Vagina (tissue), 2 donors: Measurements from ENCODE around the gene RAG1. TPM values are rescaled to one million over a fixed set of nuclear protein-coding genes. Genes with fewer than 3 reads are reported as not detected.

Source experiments
- DNase-seq, 2 donors: peaks; one replicate each; pipeline ENCODE4 v3.0.0-alpha.2; 2017; ENCODE audit errors: extremely low spot score in 2 of 2
- H3K27ac ChIP-seq: fragments of 200-600 bp; sonication (generic); one replicate; pipeline ENCODE4 v1.5.1; 2019
- H3K27me3 ChIP-seq: fragments of 200-600 bp; sonication (generic); one replicate; pipeline ENCODE4 v1.5.1; 2019
- H3K36me3 ChIP-seq, 2 donors: fragments of 200-600 bp; sonication (generic); one replicate each; pipeline ENCODE4 v1.5.1; 2017 to 2019
- H3K4me1 ChIP-seq: fragments of 200-600 bp; sonication (generic); one replicate; pipeline ENCODE4 v1.5.1; 2019
- H3K4me3 ChIP-seq, 2 donors: fragments of 200-600 bp; sonication (generic); 1 replicate in 1 of 2; 2 replicates in 1 of 2; pipeline ENCODE4 v1.5.1; 2016 to 2019
- H3K9me3 ChIP-seq: fragments of 200-600 bp; sonication (generic); one replicate; pipeline ENCODE4 v1.5.1; 2019
- POLR2A ChIP-seq, 2 donors: fragments of 450-650 bp; IDR thresholded peaks; one replicate each; pipeline ENCODE4 v1.6.1; 2017; ENCODE audit warnings: antibody characterized with exemption in 2 of 2, mild to moderate bottlenecking in 2 of 2, moderate library complexity in 2 of 2
- POLR2AphosphoS5 ChIP-seq, 2 donors: sonication (generic); formaldehyde crosslinking; IDR thresholded peaks; one replicate each; pipeline ENCODE4 v1.9.0; 2017; ENCODE audit warnings: antibody characterized with exemption in 2 of 2, mild to moderate bottlenecking in 2 of 2, low read depth in 1 of 2; ENCODE audit not compliant: insufficient read depth in 1 of 2
- intact Hi-C: fragments of 100-400 bp; cut with DNase I; formaldehyde crosslinking; loops from one replicate; pipeline ENCODE4 v1.15.1; 2023
- total RNA-seq: library from RNA; depleted of rRNA; stranded (reverse); fragments of >200 nt; gene quantifications from one replicate; pipeline ENCODE4 v1.2.3, GENCODE V29; 2016
- TF ChIP-seq, protein P1 (sequence below), 3 experiments: fragments of 450-650 bp in 2 of 3; fragments of 200-600 bp in 1 of 3; sonication (generic) in 1 of 3; IDR thresholded peaks; one replicate each; pipeline ENCODE4 v1.5.1; 2017 to 2019; ENCODE audit warnings: antibody characterized with exemption in 3 of 3, mild to moderate bottlenecking in 2 of 3, moderate library complexity in 2 of 3

RAG1 gene
- total RNA-seq, 1 donor from 2014 or later: 0.25 TPM

DNA sequence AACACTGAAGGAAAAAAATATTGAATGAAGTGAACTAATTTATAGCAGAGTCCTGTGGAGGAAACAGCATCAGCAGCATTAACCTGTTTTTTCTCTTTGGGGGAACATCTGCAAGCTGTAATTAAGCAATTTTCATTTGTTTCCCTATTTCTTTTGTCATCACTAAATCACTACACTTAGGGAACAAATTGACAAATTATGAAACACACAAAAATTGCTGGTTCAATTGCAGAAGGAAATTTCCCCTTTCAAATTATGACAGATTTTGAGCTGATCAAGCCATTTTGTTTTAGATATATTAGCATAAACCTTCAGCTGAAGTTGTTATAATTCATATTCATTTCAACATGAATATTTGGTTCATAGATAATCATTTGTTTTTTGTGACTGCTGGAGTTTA lies 52.4 kb downstream of the RAG1 start:
- no peak for TF ChIP-seq POLR2AphosphoS5 (IDR thresholded peaks at IDR 0.05; ENCODE audit: insufficient read depth in 1 of 2, low read depth in 1 of 2)
- TF ChIP-seq POLR2A (IDR thresholded peaks at IDR 0.05): no peak
- TF ChIP-seq, protein P1, sequence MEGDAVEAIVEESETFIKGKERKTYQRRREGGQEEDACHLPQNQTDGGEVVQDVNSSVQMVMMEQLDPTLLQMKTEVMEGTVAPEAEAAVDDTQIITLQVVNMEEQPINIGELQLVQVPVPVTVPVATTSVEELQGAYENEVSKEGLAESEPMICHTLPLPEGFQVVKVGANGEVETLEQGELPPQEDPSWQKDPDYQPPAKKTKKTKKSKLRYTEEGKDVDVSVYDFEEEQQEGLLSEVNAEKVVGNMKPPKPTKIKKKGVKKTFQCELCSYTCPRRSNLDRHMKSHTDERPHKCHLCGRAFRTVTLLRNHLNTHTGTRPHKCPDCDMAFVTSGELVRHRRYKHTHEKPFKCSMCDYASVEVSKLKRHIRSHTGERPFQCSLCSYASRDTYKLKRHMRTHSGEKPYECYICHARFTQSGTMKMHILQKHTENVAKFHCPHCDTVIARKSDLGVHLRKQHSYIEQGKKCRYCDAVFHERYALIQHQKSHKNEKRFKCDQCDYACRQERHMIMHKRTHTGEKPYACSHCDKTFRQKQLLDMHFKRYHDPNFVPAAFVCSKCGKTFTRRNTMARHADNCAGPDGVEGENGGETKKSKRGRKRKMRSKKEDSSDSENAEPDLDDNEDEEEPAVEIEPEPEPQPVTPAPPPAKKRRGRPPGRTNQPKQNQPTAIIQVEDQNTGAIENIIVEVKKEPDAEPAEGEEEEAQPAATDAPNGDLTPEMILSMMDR (IDR thresholded peaks at IDR 0.05): no peak
- H3K27ac ChIP-seq: no peak overlapping the region
- no peaks in the 10 kb centered on the region for H3K27me3 ChIP-seq
- H3K4me1 ChIP-seq: no peaks in the 10 kb centered on the region
- no peaks in the 10 kb centered on the region for H3K9me3 ChIP-seq
- no peak for DNase-seq
- no peak overlapping the region for H3K4me3 ChIP-seq
- intact Hi-C loops: no loop called here
- H3K36me3 ChIP-seq: no peaks in the 10 kb centered on the region

DNA sequence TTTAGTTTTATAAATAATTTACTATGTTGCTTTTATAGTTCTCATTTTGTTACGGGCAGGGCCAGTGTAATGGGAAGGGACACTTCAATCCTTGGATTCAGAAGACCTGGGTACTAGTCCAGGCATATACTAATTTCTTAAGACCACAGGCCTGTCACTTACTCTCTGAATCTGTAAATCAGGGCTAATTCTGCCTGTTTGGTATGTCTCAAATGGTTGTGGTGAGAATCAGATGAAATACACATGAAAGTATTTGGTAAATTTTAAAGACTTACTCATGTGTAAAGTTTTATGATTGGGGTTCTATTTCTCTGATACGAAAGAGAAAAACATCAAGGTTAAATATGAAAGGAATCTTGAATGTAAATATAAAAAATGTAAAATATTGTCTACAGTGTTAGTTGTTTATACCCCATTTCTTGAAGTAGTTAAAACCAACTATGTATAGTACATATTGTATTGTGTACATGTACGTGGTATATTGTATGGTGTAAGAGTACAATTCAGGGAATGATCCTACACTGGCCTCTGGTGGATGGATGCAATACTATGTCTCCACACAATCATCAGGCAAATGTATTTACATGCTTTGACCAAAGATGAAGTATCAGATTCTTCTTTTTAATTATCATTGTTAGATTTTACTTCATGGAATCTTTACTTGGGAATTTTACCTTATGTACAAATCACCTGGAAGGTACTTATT lies 54.8 kb downstream of the RAG1 start:
- no peak for DNase-seq
- Histone ChIP-seq H3K27me3 (no peaks in the 10 kb centered on the region), H3K9me3 (no peaks in the 10 kb centered on the region), H3K4me1 (no peaks in the 10 kb centered on the region), H3K4me3 (no peak overlapping the region), H3K27ac (no peak overlapping the region), H3K36me3 (no peaks in the 10 kb centered on the region)
- TF ChIP-seq, protein P1 (IDR thresholded peaks at IDR 0.05): no peak
- intact Hi-C loops: no loop called here

DNA sequence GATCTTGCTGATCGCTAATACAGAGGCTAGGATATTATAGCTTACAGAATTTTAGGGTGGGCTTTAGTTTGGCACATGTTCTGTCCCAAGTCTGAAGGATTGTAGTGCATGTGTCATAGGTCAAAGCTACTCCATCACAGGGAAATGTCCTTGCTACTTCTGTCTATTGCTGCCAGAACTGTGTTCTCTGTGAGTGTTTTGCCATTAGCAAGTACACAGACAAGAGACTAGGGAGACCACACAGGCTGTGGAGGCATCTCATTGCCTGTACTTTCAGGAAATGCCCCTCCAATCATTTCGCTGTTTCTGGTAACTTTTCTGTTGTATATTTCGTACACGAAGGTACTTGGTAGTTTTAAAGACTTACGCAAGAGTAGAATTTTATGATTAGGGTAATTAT lies 55.7 kb downstream of the RAG1 start:
- intact Hi-C loops: no loop called here

DNA sequence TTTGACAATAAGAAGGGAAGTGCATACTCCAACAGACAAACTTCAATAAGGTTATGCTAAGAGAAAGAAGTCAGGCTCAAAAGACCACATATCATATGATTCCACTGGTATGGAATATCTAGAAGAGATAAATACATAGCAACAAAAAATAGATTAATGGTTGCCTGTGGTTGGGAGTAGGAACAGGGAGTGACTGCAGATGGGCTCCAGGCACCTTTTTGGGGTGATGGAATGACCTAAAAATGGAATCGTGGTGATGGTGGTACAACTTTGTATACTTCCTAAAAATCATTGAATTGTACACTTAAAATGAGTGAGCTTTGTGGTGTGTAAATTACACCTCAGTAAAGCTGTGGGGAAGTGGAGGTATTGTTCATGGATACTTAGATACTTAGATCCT lies 59.2 kb downstream of the RAG1 start:
- no peaks in the 10 kb centered on the region for H3K9me3 ChIP-seq
- intact Hi-C loops: no loop called here
- no peak overlapping the region for H3K27ac ChIP-seq
- H3K36me3 ChIP-seq: no peaks in the 10 kb centered on the region
- H3K4me1 ChIP-seq: no peaks in the 10 kb centered on the region
- no peaks in the 10 kb centered on the region for H3K27me3 ChIP-seq
- no peak for TF ChIP-seq POLR2AphosphoS5 (IDR thresholded peaks at IDR 0.05; ENCODE audit: insufficient read depth in 1 of 2, low read depth in 1 of 2)
- TF ChIP-seq, protein P1 (IDR thresholded peaks at IDR 0.05): no peak
- TF ChIP-seq POLR2A (IDR thresholded peaks at IDR 0.05): no peak
- no peak for DNase-seq
- no peak overlapping the region for H3K4me3 ChIP-seq

More for the DNA sequence above, 55.7 kb downstream of the RAG1 start:
- no peak overlapping the region for H3K27ac ChIP-seq
- no peaks in the 10 kb centered on the region for H3K9me3 ChIP-seq
- no peak overlapping the region for H3K4me3 ChIP-seq
- DNase-seq: no peak
- TF ChIP-seq POLR2A (IDR thresholded peaks at IDR 0.05) (no peak), POLR2AphosphoS5 (IDR thresholded peaks at IDR 0.05; ENCODE audit: insufficient read depth in 1 of 2, low read depth in 1 of 2) (no peak)
- TF ChIP-seq, protein P1 (IDR thresholded peaks at IDR 0.05): no peak
- no peaks in the 10 kb centered on the region for H3K36me3 ChIP-seq
- no peaks in the 10 kb centered on the region for H3K27me3 ChIP-seq
- H3K4me1 ChIP-seq: no peaks in the 10 kb centered on the region

DNA sequence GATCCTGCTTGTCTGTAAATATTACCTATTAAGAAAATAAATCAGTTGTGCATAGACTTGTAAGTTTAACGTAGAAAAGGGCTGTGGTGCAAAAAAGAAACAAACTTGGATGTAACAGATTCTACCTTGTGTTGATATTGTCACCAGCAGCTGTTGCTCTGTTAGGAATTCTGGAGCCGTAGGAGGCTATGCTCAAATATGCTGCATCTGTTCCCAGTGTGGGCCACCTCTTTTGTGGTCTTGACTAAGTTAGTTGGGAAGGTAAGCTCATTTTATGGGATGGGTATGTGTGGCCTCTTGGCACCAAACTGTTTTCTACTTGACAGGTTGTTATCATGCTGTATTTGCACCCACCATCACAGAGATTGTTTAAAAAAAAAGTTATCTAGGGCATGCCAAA lies 59.7 kb downstream of the RAG1 start:
- intact Hi-C loops: no loop called here
- Histone ChIP-seq H3K9me3 (no peaks in the 10 kb centered on the region), H3K4me1 (no peaks in the 10 kb centered on the region), H3K27me3 (no peaks in the 10 kb centered on the region), H3K27ac (no peak overlapping the region), H3K36me3 (no peaks in the 10 kb centered on the region), H3K4me3 (no peak overlapping the region)
- DNase-seq: no peak
- TF ChIP-seq POLR2AphosphoS5 (IDR thresholded peaks at IDR 0.05; ENCODE audit: insufficient read depth in 1 of 2, low read depth in 1 of 2) (no peak), POLR2A (IDR thresholded peaks at IDR 0.05) (no peak)
- TF ChIP-seq, protein P1 (IDR thresholded peaks at IDR 0.05): no peak
